K562 (cell line): Measurements from ENCODE around the gene STARD13. TPM values are rescaled to one million over a fixed set of nuclear protein-coding genes. Genes with fewer than 3 reads are reported as not detected.

Experiments used
- ATAC-seq: fragments of 200-7000 bp; cut with Tn5 transposase; 3 replicates; pipeline ENCODE4 v1.9.1; 2020; ENCODE audit warnings: moderate library complexity
- BruUV-seq: library from RNA; stranded (reverse); fragments of 400-500 nt; replicated peaks from 2 replicates; lab custom pipeline; 2021; lab: Mats Ljungman, UMichigan
- CTCF ChIA-PET: fragments of 300-600 bp; formaldehyde crosslinking; extraction: SDS; loops from one replicate; lab custom pipeline; 2021; ENCODE audit warnings: low intra/inter-chr PET ratio; lab: Yijun Ruan, JAX
- POLR2A ChIA-PET: fragments of 300-600, 350-650 bp; sonication (Branson Sonifier 250); formaldehyde crosslinking; extraction: SDS; loops from one replicate; lab custom pipeline; 2021; ENCODE audit warnings: antibody characterized with exemption, inconsistent platforms; lab: Yijun Ruan, JAX
- DNase-seq, 4 experiments: peaks; one replicate each; pipeline versions ENCODE4 v3.0.0 to v3.0.0-alpha.2; 2011 to 2018; ENCODE audit warnings: low spot score in 3 of 4, mixed read lengths in 3 of 4; ENCODE audit errors: extremely low read depth in 1 of 4
- FAIRE-seq: peaks from 2 replicates; lab custom pipeline; 2011; peaks lifted over from hg19 to GRCh38; lab: Jason Lieb, UNC
- H2AFZ ChIP-seq: 2 replicates; pipeline ENCODE4 v1.6.0; 2011; ENCODE audit warnings: low read depth, low read length, control low read depth, inconsistent platforms
- H3K27ac ChIP-seq: fragments of 200-600 bp; 3 replicates; pipeline ENCODE4 v1.8.0; 2011; ENCODE audit warnings: low read depth, mild to moderate bottlenecking, control low read depth, inconsistent platforms, low read length, moderate library complexity, mixed read lengths; ENCODE audit errors: extremely low read depth
- H3K27me3 ChIP-seq, 2 experiments: fragments of 300-600 bp in 1 of 2; 2 replicates in 1 of 2; 3 replicates in 1 of 2; pipeline versions ENCODE4 v1.6.0 to v1.8.0; 2011; ENCODE audit warnings: inconsistent platforms in 2 of 2, low read length in 2 of 2, mild to moderate bottlenecking in 1 of 2, mixed read lengths in 1 of 2, moderate library complexity in 1 of 2; ENCODE audit not compliant: control insufficient read depth in 2 of 2, insufficient read depth in 2 of 2
- H3K36me3 ChIP-seq: fragments of 300-600 bp; 3 replicates; pipeline ENCODE4 v1.8.0; 2011; ENCODE audit warnings: mild to moderate bottlenecking, low read length, inconsistent platforms; ENCODE audit not compliant: control insufficient read depth, insufficient read depth
- H3K4me1 ChIP-seq, 2 experiments: fragments of 200-600 bp in 1 of 2; replicated peaks in 1 of 2; 2 replicates in 1 of 2; 3 replicates in 1 of 2; pipeline versions ENCODE4 v1.5.1 to v1.8.0; 2011; ENCODE audit warnings: inconsistent platforms in 2 of 2, low read length in 2 of 2, mild to moderate bottlenecking in 1 of 2, mixed read lengths in 1 of 2, moderate library complexity in 1 of 2; ENCODE audit not compliant: control insufficient read depth in 2 of 2, insufficient read depth in 2 of 2
- H3K4me2 ChIP-seq: 2 replicates; pipeline ENCODE4 v1.6.1; 2011; ENCODE audit warnings: low read length, control low read depth, inconsistent platforms, mixed read lengths; ENCODE audit not compliant: insufficient read depth
- H3K4me3 ChIP-seq: fragments of 200-600 bp; sonication (generic), shearing (Covaris generic); 2 replicates; pipeline ENCODE4 v1.5.1; 2016; ENCODE audit warnings: control low read depth, inconsistent platforms
- H3K79me2 ChIP-seq: fragments of 200-600 bp; 3 replicates; pipeline ENCODE4 v1.8.0; 2011; ENCODE audit warnings: low read length, inconsistent platforms; ENCODE audit not compliant: control insufficient read depth, insufficient read depth
- H3K9ac ChIP-seq, 2 experiments: 2 replicates each; pipeline versions ENCODE4 v1.6.0 to v1.6.1; 2011; ENCODE audit warnings: low read depth in 2 of 2, low read length in 2 of 2, control low read depth in 1 of 2, inconsistent platforms in 1 of 2, mild to moderate bottlenecking in 1 of 2, mixed read lengths in 1 of 2; ENCODE audit not compliant: insufficient read depth in 1 of 2
- H3K9me1 ChIP-seq: one replicate; pipeline ENCODE4 v1.6.0; 2011; ENCODE audit warnings: inconsistent platforms, mild to moderate bottlenecking, low read length, moderate library complexity; ENCODE audit not compliant: control insufficient read depth, insufficient read depth
- H3K9me3 ChIP-seq: replicated peaks from 2 replicates; pipeline ENCODE4 v1.5.1; 2011; ENCODE audit warnings: low read depth, low read length, inconsistent platforms; ENCODE audit not compliant: control insufficient read depth, insufficient read depth
- H4K20me1 ChIP-seq: replicated peaks from 2 replicates; pipeline ENCODE4 v1.6.1; 2011; ENCODE audit warnings: low read length, inconsistent platforms, mixed read lengths; ENCODE audit not compliant: control insufficient read depth, insufficient read depth
- HNRNPK ChIP-seq: fragments of 200-400 bp; formaldehyde crosslinking; IDR thresholded peaks from one replicate; pipeline ENCODE4 v1.6.1; 2018; ENCODE audit warnings: mild to moderate bottlenecking, low read depth, low read length; ENCODE audit not compliant: poor library complexity, severe bottlenecking
- IRF2 ChIP-seq: sonication (generic); formaldehyde crosslinking; IDR thresholded peaks from 2 replicates; pipeline ENCODE4 v1.8.1; 2022; ENCODE audit warnings: mild to moderate bottlenecking, missing genetic modification reagents
- NUFIP1 ChIP-seq: fragments of 450-650 bp; IDR thresholded peaks from 2 replicates; pipeline ENCODE4 v1.6.1; 2018; ENCODE audit not compliant: partially characterized antibody
- THRAP3 ChIP-seq: fragments of 450-650 bp; IDR thresholded peaks from 2 replicates; pipeline ENCODE4 v1.6.1; 2016; ENCODE audit warnings: mild to moderate bottlenecking, inconsistent platforms, borderline replicate concordance
- ZNF146 ChIP-seq: IDR thresholded peaks from one replicate; pipeline ENCODE4 v1.6.1; 2018; ENCODE audit warnings: missing compliant biosample characterization; ENCODE audit not compliant: unreplicated experiment
- WGBS: fragments of 100-300 bp; shearing (Covaris generic); methylation state at CpG from one replicate; pipeline ENCODE4 v1.1.6; 2016; ENCODE audit warnings: low coverage, mixed read lengths; ENCODE audit not compliant: insufficient coverage; ENCODE audit errors: missing lambda C conversion rate; 5-methylcytosine and 5-hydroxymethylcytosine counted together
- in situ Hi-C: fragments of 300-500 bp; cut with MboI; formaldehyde crosslinking; loops from 4 replicates; pipeline ENCODE4 v1.15.0; 2018; ENCODE audit warnings: inconsistent platforms, mixed read lengths
- intact Hi-C: fragments of 100-400 bp; cut with micrococcal nuclease; formaldehyde crosslinking; loops from 2 replicates; pipeline ENCODE4 v1.14.2; 2022
- polyA plus RNA-seq, 8 experiments: library from polyadenylated mRNA; depleted of rRNA in 4 of 8; stranded (reverse) in 5 of 8; unstranded in 3 of 8; fragments of >200 nt; fragmentation: Nextera tagmentation in 2 of 8; fragmentation: Illumina TruSeq in 1 of 8; extraction: Ambion mirVana in 2 of 8; extraction: Trizol in 1 of 8; gene quantifications; 2 replicates each; pipeline versions ENCODE4 v1.2.1 to v1.2.3, GENCODE V29; 2011 to 2014; ENCODE audit warnings: inconsistent platforms in 1 of 8, missing spikeins in 1 of 8
- total RNA-seq, 7 experiments: library from RNA; depleted of rRNA in 6 of 7; stranded (reverse); fragments of >200 nt in 6 of 7; fragmentation: Illumina TruSeq in 2 of 7; extraction: Trizol in 2 of 7; gene quantifications; 2 replicates each; pipeline versions ENCODE4 v1.2.1 to v1.2.3, GENCODE V29; 2011 to 2021; ENCODE audit warnings: low replicate concordance in 1 of 7
- TF ChIP-seq, protein P1 (sequence below): fragments of 450-650 bp; formaldehyde crosslinking; IDR thresholded peaks from 2 replicates; pipeline ENCODE4 v1.4.0; 2020; ENCODE audit warnings: mild to moderate bottlenecking, mixed read lengths
- TF ChIP-seq, protein P2 (sequence below): fragments of 250-450 bp; sonication (Bioruptor Pico); IDR thresholded peaks from 2 replicates; pipeline ENCODE4 v1.4.0; 2020; ENCODE audit warnings: borderline replicate concordance
- TF ChIP-seq, protein P3 (sequence below): sonication (generic); formaldehyde crosslinking; IDR thresholded peaks from 2 replicates; pipeline ENCODE4 v1.8.0; 2022; ENCODE audit warnings: mild to moderate bottlenecking, missing genetic modification reagents

The STARD13 gene
- total and polyA plus RNA-seq, 9 of the 15 experiments (the other 6 are each of a cell fraction or from before 2014, with no cell fraction given) = 0.11 TPM; not detected in 8

DNA sequence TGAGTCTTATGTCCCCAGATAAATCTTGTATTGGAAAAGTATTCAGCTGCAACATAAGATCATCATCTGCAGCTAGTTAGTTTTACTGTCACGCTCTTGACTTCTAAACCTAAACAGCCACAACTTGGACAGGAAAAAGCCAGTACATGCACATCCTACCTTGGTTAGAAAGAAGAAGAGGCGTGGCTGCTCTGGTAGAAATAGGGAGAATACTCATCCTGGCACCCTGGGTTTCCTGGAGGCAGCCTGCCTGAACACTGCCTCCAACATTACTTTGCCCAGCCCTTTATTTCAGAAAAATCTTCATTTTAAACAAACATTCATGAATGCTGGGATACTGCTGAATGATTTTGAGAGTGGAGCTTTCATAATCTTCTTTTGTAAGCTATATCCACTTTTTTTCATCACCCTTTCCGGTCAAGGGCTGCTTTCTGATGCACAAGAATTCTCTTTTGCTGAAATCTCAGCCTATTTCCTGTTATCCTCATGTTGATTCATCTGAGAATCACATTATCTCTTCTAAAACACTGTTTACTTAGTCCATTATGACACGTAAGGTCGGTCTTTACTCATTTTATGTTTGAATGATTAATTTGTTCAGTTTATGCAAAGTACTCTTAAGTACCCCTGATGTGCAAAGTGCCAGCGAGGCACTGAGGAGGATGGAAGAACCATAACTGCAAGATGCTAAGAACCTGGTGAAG lies 55.2 kb downstream of the STARD13 start:
- Histone ChIP-seq H3K9me3 (no peaks in the 10 kb centered on the region), H3K27ac (no peak overlapping the region), H3K4me1 (no peaks in the 10 kb centered on the region), H4K20me1 (no peaks in the 10 kb centered on the region), H2AFZ (no peak overlapping the region), H3K27me3 (no peaks in the 10 kb centered on the region), H3K36me3 (no peaks in the 10 kb centered on the region), H3K9me1 (no peaks in the 10 kb centered on the region), H3K4me3 (no peak overlapping the region), H3K9ac (no peak overlapping the region), H3K4me2 (no peak overlapping the region), H3K79me2 (no peaks in the 10 kb centered on the region)
- no peak for DNase-seq
- FAIRE-seq = no peak
- whole genome bisulfite sequencing = 0% methylated on average over 6 of the region's 6 CpGs
- in situ Hi-C loops = loop anchor here (25.0 kb wide), 1 partner anchor 482 kb away; no protein-coding TSS in a partner anchor
- CTCF ChIA-PET = no interaction called here
- POLR2A ChIA-PET = no interaction called here
- no TSS peak for BruUV-seq
- intact Hi-C loops = no loop called here
- no peak for ATAC-seq
- TF ChIP-seq ZNF146 (CRISPR knock-in tag) (no peak), THRAP3 (no peak), HNRNPK (no peak), IRF2 (CRISPR knock-in tag) (no peak), NUFIP1 (no peak)
- TF ChIP-seq, protein P1, sequence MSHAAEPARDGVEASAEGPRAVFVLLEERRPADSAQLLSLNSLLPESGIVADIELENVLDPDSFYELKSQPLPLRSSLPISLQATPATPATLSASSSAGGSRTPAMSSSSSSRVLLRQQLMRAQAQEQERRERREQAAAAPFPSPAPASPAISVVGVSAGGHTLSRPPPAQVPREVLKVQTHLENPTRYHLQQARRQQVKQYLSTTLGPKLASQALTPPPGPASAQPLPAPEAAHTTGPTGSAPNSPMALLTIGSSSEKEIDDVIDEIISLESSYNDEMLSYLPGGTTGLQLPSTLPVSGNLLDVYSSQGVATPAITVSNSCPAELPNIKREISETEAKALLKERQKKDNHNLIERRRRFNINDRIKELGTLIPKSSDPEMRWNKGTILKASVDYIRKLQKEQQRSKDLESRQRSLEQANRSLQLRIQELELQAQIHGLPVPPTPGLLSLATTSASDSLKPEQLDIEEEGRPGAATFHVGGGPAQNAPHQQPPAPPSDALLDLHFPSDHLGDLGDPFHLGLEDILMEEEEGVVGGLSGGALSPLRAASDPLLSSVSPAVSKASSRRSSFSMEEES = no peak
- TF ChIP-seq, protein P2, sequence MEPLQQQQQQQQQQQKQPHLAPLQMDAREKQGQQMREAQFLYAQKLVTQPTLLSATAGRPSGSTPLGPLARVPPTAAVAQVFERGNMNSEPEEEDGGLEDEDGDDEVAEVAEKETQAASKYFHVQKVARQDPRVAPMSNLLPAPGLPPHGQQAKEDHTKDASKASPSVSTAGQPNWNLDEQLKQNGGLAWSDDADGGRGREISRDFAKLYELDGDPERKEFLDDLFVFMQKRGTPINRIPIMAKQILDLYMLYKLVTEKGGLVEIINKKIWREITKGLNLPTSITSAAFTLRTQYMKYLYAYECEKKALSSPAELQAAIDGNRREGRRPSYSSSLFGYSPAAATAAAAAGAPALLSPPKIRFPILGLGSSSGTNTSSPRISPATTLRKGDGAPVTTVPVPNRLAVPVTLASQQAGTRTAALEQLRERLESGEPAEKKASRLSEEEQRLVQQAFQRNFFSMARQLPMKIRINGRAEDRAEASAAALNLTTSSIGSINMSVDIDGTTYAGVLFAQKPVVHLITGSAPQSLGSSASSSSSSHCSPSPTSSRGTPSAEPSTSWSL = no peak
- TF ChIP-seq, protein P3, sequence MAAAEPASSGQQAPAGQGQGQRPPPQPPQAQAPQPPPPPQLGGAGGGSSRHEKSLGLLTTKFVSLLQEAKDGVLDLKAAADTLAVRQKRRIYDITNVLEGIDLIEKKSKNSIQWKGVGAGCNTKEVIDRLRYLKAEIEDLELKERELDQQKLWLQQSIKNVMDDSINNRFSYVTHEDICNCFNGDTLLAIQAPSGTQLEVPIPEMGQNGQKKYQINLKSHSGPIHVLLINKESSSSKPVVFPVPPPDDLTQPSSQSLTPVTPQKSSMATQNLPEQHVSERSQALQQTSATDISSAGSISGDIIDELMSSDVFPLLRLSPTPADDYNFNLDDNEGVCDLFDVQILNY (CRISPR knock-in tag) = no peak
